Testis (tissue), 2 donors: ENCODE data around the gene DIAPH2.

ENCODE experiments used
- CTCF ChIP-seq, 3 experiments: fragments of 450-650 bp in 2 of 3; fragments of 200-600 bp in 1 of 3; sonication (generic) in 1 of 3; IDR thresholded peaks; one replicate each; pipeline ENCODE4 v1.5.1; 2016 to 2019; ENCODE audit warnings: antibody characterized with exemption in 3 of 3, mild to moderate bottlenecking in 2 of 3, moderate library complexity in 1 of 3
- POLR2A ChIP-seq: fragments of 450-650 bp; IDR thresholded peaks from one replicate; pipeline ENCODE4 v1.6.1; 2017; ENCODE audit warnings: antibody characterized with exemption, mild to moderate bottlenecking, moderate library complexity

- TF ChIP-seq CTCF (IDR thresholded peaks at IDR 0.05), result no peak
- no peak for TF ChIP-seq POLR2A
Observed at GRCh38 chrX:97363843-97364242, 679.2 kb downstream of the DIAPH2 start.
